ENCODE data around the gene GUCA2A.

The GUCA2A gene

DNA sequence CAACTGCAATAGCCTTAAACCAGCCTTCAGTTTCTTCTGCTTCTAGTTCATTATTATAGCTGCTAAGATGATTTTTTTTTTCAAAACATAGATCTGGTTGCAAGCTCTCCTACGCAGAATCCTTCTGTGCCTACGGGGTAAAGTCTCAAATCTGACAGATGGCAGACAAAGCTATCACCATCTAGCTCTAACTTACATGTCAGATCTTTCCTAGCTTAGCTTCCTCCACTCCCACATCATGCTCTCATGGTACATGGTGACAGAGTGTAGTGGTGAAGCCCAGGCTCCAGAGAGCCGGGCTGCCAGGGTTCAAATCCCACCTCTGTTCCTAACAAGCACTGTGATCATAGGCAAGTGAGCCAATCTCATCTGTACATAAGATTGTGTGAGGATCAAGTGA, 35.6 kb downstream of the GUCA2A start:
- no peak for DNase-seq

DNA sequence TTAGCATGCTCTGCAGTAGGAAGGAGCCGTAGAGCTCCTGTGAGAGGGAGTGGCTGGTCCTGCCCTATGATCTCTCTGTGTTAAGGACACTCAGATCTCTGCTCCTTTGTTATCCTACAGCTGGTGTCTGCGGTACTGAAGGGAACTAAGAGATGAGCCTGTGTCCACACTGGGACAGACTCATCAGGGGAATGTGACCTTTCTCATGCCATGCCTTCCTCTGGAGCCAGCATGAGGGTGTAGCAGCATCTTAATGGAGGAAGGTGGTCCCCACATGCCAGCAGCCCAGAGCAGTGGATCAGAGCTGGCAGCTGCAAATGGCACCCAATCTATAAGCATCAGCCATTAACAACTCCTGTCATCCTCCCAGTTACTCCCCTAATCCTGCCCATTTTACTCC, 36.0 kb downstream of the GUCA2A start:
- no peak for DNase-seq

DNA sequence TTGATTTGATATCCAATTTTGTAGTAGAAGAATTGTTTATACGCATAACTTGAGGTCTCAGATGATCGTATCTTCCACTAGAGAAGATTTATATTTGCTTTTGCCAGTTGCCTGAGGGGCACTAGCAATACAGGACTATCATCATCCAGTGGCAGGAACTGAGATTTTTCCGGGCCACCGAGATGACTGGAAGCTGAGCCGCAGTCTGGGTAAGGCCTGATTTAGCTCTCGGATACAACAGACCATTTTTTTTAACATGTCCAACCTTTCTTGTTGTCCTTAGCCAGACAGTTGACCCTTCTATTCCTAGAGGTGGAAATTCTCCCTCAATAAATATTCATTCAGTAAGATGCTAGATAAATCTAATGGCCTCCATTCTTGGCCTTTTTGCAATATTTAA, 36.8 kb downstream of the GUCA2A start:
- DNase-seq = no peak

DNA sequence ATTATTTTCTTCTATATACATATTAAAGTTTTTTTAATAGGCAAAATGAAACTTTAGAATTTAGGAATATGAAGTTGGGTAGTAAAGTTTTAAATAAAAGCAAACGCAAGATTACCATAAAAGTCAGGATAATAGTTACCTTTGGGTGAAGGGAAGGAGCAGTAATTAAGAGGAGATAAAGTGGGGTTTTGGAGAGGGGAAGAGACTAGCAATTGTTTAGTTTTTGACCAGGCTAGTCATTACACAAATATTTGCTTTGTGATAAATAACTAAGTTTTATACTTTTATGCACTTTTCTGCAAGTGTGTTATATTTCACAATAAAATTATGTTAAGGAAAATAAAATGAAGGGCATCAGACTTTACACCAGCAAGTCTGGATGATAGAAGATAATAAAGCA, 39.0 kb downstream of the GUCA2A start:
- no peak for DNase-seq

DNA sequence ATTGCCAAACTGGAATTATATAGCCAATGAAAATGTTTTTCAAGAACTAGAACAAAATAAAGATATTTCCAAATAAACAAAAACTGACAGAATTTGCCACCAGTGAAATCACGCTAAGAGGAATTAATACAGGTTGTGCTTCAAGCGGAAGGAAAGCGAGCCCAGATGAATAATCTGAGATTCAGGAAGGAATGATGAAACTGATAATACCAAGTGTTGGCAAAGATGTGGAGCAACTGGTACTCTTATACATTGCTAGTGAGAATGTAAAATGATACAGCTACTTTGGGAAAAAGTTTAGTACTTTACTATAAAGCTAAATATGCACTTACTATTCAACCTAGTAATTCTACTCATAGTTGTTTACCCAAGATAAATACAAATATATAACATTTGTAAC, 42.1 kb downstream of the GUCA2A start:
- no peak for DNase-seq

DNA sequence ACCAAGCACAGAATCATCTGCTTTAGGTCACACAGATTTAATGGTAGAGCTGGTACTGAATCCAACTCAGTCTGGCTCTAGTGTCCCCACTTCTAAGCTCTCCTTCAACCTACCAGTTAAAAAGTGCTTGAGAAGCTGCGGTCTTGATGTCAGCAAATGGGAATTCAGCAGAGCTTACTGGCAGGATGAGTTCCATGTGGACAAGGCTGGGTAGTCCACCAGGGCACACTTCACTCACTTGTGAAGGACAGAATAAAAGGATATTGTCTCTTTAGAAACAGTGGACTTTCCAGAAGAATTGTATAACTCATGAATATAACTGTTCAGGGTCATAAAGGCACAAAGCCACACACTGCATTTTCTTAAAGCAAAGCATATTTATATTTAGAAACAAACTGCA, 46.4 kb downstream of the GUCA2A start:
- DNase-seq = no peak

DNA sequence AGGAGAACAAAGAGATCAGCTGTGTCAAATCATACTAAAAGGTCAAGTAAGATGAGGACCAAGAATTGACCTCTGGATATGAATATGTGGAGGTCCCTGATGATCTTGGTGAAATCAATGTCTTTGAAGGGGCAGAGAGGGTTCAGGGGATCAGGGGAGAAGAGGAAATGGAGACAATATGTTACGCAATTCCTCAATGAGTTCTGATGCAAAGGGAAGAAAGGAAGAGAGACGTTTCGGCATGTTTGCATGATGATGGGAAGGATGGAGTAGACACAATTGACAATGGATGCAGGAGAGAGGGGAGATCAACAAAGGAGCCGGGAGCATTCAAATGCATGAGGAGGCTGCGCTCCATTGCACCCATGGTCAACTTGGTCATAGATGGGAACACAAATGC, 47.3 kb downstream of the GUCA2A start:
- DNase-seq = no peak

DNA sequence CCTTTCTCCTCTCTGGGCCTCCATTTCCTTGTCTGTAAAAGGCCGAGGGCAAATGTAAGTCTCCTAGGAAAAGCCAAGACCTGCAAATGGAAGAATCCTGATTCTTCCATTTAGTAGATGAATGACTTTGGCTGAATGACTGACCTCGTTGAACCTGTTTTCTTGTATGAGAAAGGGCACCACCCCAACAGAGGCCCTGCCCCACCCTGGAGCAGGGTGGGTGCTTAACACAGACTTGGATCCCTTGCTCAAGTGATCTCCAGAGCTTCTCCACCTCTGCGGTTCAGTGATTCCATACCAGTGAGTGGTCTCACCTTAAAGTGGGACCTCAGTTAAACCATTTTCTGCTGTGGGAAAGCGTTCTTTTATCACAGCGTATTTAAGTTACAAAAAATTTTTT, 50.3 kb downstream of the GUCA2A start:
- DNase-seq = no peak
